IPS DF 6.9 (cell line): Measurements from ENCODE around the gene ITGB7.

Source experiments
- DNase-seq: peaks from one replicate; pipeline ENCODE4 v3.0.0-alpha.2; 2013; ENCODE audit warnings: low read depth, low spot score
- H3K27ac ChIP-seq: one replicate; pipeline ENCODE4 v1.5.1; 2013; ENCODE audit warnings: low read length, control low read depth
- H3K27me3 ChIP-seq: 2 replicates; pipeline ENCODE4 v1.6.1; 2013; ENCODE audit warnings: mild to moderate bottlenecking, low read length; ENCODE audit not compliant: control insufficient read depth, insufficient read depth
- H3K36me3 ChIP-seq: 2 replicates; pipeline ENCODE4 v1.6.1; 2013; ENCODE audit warnings: low read length; ENCODE audit not compliant: control insufficient read depth, insufficient read depth
- H3K4me1 ChIP-seq: 2 replicates; pipeline ENCODE4 v1.6.1; 2013; ENCODE audit warnings: low read length; ENCODE audit not compliant: control insufficient read depth, insufficient read depth
- H3K4me3 ChIP-seq: 2 replicates; pipeline ENCODE4 v1.5.1; 2013; ENCODE audit warnings: mild to moderate bottlenecking, low read length
- H3K9me3 ChIP-seq: 2 replicates; pipeline ENCODE4 v1.6.1; 2013; ENCODE audit warnings: low read length, inconsistent platforms; ENCODE audit not compliant: control insufficient read depth, insufficient read depth
- WGBS: extraction: QIAGEN DNeasy Blood & Tissue Kit; methylation state at CpG from one replicate; pipeline ENCODE4 v1.1.7; 2013; ENCODE audit warnings: mixed read lengths, missing lambda C conversion rate; ENCODE audit not compliant: insufficient read length, insufficient coverage; 5-methylcytosine and 5-hydroxymethylcytosine counted together

The ITGB7 gene

GRCh38 chr12:53197011-53197640 is 9.9 kb downstream of the ITGB7 start:
- Histone ChIP-seq H3K36me3 (no peaks in the 10 kb centered on the region), H3K27me3 (peaks cover 12% of the 10 kb centered on the region), H3K27ac (no peak overlapping the region)

DNA sequence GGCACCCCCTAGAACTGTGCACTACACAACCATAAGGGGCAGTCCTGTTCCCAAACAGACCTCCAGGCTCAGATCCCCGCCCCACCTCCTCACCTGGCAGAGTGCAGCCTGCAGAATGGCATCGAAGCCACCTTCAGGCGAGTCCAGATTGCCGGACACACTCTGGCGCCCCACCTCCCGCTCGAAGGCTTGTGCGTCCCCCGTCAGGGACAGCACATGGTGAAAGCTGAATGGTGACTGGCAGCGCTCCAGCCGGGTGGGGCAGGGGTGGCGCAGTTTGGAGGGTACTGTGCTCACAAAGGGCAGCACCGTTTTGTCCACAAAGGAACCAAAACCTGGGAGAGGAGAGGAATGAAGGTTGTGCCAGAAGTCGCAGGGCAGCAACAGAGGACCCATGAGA is 10.6 kb downstream of the ITGB7 start:
- no peak for DNase-seq
- no peak overlapping the region for H3K4me3 ChIP-seq
- H3K27ac ChIP-seq = no peak overlapping the region
- peaks cover 12% of the 10 kb centered on the region for H3K27me3 ChIP-seq
- WGBS = no CpG with 5 or more reads among the region's 14 CpGs
- no peaks in the 10 kb centered on the region for H3K4me1 ChIP-seq
- no peaks in the 10 kb centered on the region for H3K36me3 ChIP-seq
- H3K9me3 ChIP-seq = no peaks in the 10 kb centered on the region

More at GRCh38 chr12:53197011-53197640, 9.9 kb downstream of the ITGB7 start:
- H3K4me1 ChIP-seq = no peaks in the 10 kb centered on the region
- H3K4me3 ChIP-seq = no peak overlapping the region
- no peaks in the 10 kb centered on the region for H3K9me3 ChIP-seq
- no peak for DNase-seq
- no CpG with 5 or more reads among the region's 19 CpGs for WGBS

DNA sequence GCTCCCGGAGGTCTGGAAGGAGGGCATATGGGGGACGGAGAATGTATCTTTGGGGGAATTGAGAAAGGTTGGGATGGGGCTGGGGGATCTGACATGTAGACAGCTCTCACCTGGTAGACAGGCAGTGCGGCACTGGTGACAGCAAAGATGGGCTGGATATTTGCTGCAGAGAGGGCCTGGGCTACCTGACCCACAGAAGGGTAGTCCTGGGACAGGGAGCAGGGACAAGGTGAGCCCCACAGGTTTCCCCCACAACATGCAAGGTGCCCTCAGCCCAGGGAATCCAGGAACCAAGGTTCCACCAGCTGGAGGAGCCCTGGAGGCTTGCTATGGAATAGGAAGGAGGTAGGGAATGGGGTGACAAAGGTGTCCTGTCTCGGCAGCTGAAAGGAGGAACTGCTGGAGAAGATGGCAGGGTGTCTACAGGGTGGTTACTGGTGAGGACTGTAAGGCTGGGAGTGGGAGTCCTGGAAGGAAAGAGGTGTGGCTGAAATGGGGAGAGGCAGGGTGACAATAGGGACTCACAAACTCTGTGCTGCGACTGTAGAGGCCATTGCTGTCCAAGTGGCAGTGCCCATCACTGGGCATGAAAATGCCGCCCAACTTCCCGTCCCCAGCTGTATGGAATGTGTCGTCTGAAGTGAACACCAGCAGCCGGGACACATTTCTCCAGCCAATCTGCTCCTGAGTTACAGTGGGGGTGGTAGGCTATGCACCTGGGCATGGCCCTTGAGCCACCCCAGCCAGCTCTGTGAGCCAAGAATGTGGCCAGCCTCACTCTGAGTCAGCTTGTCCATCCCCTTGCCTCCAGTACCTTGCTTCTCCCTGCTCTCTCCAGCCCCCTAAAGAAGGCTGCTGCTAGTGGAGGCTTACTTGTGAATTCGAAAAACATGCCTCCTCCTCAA is 11.3 kb downstream of the ITGB7 start:
- Histone ChIP-seq H3K9me3 (no peaks in the 10 kb centered on the region), H3K4me3 (no peak overlapping the region), H3K4me1 (no peaks in the 10 kb centered on the region), H3K27ac (no peak overlapping the region), H3K36me3 (no peaks in the 10 kb centered on the region), H3K27me3 (peaks cover 12% of the 10 kb centered on the region)
- no peak for DNase-seq
- no CpG with 5 or more reads among the region's 10 CpGs for WGBS

DNA sequence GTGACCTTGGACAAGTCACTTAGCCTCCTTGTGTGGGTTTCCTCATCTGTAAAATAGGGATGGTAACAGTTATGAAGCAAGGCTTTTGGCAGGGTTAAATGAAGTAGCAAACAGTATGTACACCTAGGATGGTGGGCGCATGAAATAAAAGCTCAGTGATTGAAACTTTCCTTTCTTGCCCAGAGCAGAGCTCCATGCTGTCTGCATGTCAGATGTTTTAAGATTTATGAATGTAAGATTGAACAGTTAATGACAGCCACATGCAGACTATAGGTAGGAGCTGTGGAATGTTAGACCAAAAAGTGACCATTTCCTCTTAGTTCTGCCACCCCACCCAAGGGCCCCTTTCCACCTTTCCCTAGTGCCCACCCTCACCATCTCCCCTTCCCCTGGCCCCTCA is 12.1 kb downstream of the ITGB7 start:
- no CpG with 5 or more reads among the region's 1 CpG for WGBS
- Histone ChIP-seq H3K27ac (no peak overlapping the region), H3K36me3 (no peaks in the 10 kb centered on the region), H3K9me3 (no peaks in the 10 kb centered on the region), H3K4me1 (no peaks in the 10 kb centered on the region), H3K27me3 (peaks cover 10% of the 10 kb centered on the region), H3K4me3 (no peak overlapping the region)
- DNase-seq = no peak

GRCh38 chr12:53193985-53194716 is 12.9 kb downstream of the ITGB7 start:
- no CpG with 5 or more reads among the region's 11 CpGs for WGBS
- no peak overlapping the region for H3K4me3 ChIP-seq
- H3K36me3 ChIP-seq = no peaks in the 10 kb centered on the region
- H3K27ac ChIP-seq = no peak overlapping the region
- DNase-seq = no peak
- no peaks in the 10 kb centered on the region for H3K4me1 ChIP-seq
- H3K9me3 ChIP-seq = no peaks in the 10 kb centered on the region
- peaks cover 10% of the 10 kb centered on the region for H3K27me3 ChIP-seq

- Histone ChIP-seq H3K9me3 (no peaks in the 10 kb centered on the region), H3K4me1 (peaks cover 2% of the 10 kb centered on the region; the same call in 1 of the 2 replicates), H3K27ac (no peak overlapping the region), H3K36me3 (no peaks in the 10 kb centered on the region), H3K4me3 (no peak overlapping the region), H3K27me3 (peaks cover 6% of the 10 kb centered on the region)
- no CpG with 5 or more reads among the region's 9 CpGs for WGBS
- no peak for DNase-seq
Measured at GRCh38 chr12:53193040-53193439, 14.0 kb downstream of the ITGB7 start.

- Histone ChIP-seq H3K27ac (no peak overlapping the region), H3K36me3 (no peaks in the 10 kb centered on the region), H3K4me3 (no peak overlapping the region), H3K9me3 (no peaks in the 10 kb centered on the region), H3K4me1 (peaks cover 2% of the 10 kb centered on the region; the same call in 1 of the 2 replicates), H3K27me3 (peaks cover 6% of the 10 kb centered on the region)
- WGBS = no CpG with 5 or more reads among the region's 14 CpGs
- DNase-seq = no peak
Measured at GRCh38 chr12:53192531-53193021, 14.5 kb downstream of the ITGB7 start.

DNA sequence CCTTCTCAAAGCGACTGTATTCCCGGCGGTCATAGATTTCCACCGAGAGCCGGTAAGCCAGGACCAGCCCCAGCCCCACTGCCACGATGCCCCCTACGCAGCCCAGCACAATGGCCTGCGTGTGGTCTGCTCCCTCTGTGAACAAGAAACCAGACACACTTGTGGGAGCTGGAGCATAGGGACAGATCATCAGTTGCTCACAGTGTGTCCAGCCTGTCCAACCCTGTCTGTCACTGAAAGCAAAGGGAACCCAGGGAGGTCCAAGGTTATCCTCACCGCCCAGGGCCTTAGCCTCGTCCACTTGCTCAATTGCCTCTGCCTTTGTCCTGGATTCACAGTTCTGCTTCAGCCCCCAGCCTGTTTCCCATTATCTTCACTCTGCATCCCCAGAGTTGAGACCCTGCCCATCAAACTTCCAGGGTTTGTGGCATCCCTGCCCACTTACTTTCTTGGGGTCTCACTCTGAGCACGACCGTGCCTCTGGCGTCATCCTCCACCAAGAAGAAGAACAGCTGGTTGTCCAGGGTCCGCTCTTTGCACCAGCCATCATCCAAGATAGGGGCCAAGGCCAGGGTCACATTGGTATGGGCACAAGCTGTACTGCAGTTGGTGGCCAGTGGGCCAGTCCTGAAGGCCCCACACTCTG is 15.0 kb downstream of the ITGB7 start:
- Histone ChIP-seq H3K36me3 (peaks cover 4% of the 10 kb centered on the region; the same call in 1 of the 2 replicates), H3K9me3 (no peaks in the 10 kb centered on the region), H3K27ac (no peak overlapping the region), H3K27me3 (peaks cover 4% of the 10 kb centered on the region), H3K4me3 (no peak overlapping the region), H3K4me1 (peaks cover 2% of the 10 kb centered on the region; the same call in 1 of the 2 replicates)
- no peak for DNase-seq
- no CpG with 5 or more reads among the region's 14 CpGs for WGBS

DNA sequence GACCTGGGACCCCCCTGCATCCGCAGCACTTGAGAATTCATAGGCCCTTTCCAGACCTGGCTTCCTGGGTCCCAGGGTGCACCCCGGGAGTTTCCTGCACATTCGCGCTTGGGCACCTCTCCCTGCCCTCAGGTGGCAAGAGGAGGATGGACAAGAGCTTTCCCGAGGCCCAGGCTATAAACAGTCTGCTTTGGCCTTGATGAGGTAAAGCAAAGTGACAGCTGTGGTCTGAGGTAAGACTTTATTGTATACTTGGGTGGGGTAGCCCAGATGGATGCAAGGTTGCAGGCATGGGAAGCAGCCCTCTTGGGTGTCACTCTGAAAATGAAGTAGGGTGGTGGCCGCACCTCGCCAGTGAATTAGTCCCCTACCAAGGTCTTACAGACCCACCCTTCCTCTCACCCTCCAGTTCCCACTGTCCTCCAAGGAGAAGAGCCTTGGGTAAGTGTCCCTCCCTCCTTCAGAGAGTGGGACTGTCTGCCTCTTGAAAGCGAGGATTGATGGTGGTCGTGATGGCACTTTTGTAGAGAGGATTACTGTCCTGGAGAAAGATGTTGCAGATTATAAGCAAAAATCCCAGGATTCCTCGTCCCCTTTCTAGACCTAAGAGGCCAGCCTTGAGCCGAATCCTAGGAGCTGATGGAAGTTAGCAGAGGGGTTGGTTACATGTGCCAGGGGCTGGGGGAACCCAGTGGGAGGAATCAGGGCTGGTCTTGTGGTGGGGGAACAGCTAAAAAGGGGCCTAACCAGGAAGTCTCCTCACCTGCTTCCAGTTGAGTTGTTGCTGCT is 15.8 kb downstream of the ITGB7 start:
- Histone ChIP-seq H3K36me3 (peaks cover 5% of the 10 kb centered on the region; the same call in 1 of the 2 replicates), H3K9me3 (no peaks in the 10 kb centered on the region), H3K27me3 (peaks cover 4% of the 10 kb centered on the region), H3K27ac (no peak overlapping the region), H3K4me3 (no peak overlapping the region), H3K4me1 (peaks cover 2% of the 10 kb centered on the region; the same call in 1 of the 2 replicates)
- no peak for DNase-seq
- WGBS = no CpG with 5 or more reads among the region's 11 CpGs
